ENCODE results near the gene NUDT3.

Gene NUDT3

GRCh38 chr6:34242252-34243130, 150.0 kb downstream of the NUDT3 start:
- TF ChIP-seq CTCF (IDR thresholded peaks at IDR 0.05; ENCODE audit: extremely low read depth, missing control alignments), result no peak
- peak; percentile 2 for DNase-seq (ENCODE audit: low spot score)

- TF ChIP-seq CTCF (IDR thresholded peaks at IDR 0.05; ENCODE audit: extremely low read depth, missing control alignments), result no peak
- peak; percentile 6 for DNase-seq (ENCODE audit: low spot score)
Observed at GRCh38 chr6:34241351-34242215, 150.9 kb downstream of the NUDT3 start.

- no peak for TF ChIP-seq CTCF (IDR thresholded peaks at IDR 0.05; ENCODE audit: extremely low read depth, missing control alignments)
- peak; percentile 6 for DNase-seq (ENCODE audit: low spot score)
Observed at GRCh38 chr6:34240329-34241248, 151.9 kb downstream of the NUDT3 start.

GRCh38 chr6:34239893-34240292, 152.6 kb downstream of the NUDT3 start:
- peak; percentile 4 for DNase-seq (ENCODE audit: low spot score)
- TF ChIP-seq CTCF (IDR thresholded peaks at IDR 0.05; ENCODE audit: extremely low read depth, missing control alignments), result no peak

- DNase-seq (ENCODE audit: low spot score), result peak; percentile 6
- no peak for TF ChIP-seq CTCF (IDR thresholded peaks at IDR 0.05; ENCODE audit: extremely low read depth, missing control alignments)
Observed at GRCh38 chr6:34239500-34239825, 153.0 kb downstream of the NUDT3 start.

- peak; percentile 20 for DNase-seq (ENCODE audit: low spot score)
- TF ChIP-seq CTCF (IDR thresholded peaks at IDR 0.05; ENCODE audit: extremely low read depth, missing control alignments), result no peak
Observed at GRCh38 chr6:34238585-34239499, 153.6 kb downstream of the NUDT3 start.

Measured in GM20000 (cell line).